ENCODE data around the gene KEL. TPM values are rescaled to one million over a fixed set of nuclear protein-coding genes. Genes with fewer than 3 reads are reported as not detected.
"Not testable (repeated sequence)": the region's sequence is repeated elsewhere in the genome, so short reads cannot be mapped to it uniquely, and the experiment has no call there.

Gene KEL
- total RNA-seq, 1 donor from 2014 or later, result 1.6 TPM

DNA sequence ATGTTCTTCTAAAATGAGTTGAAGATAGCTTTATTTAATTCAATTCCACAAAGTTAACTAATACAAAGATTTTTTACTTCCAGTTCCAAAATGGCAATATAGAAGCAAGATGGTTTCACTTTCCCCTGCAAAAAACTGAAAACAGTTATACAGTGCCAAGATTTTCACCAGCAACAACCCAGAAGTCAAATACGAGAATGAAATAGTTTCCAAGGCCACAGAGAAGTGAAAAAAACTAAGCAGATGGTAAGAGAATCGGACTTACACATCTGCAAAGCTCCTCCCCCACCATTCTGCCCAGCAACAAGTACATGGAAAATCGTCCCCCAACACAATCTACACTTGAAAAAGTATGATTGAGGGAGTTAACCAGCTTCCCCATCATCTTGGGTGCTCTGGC, 30.3 kb upstream of the KEL start:
- intact Hi-C loops (cut with DNase I), result no loop called here
- Histone ChIP-seq H3K27me3 (ENCODE audit: low read depth) (no peaks in the 10 kb centered on the region), H3K36me3 (no peaks in the 10 kb centered on the region), H3K9me3 (no peaks in the 10 kb centered on the region), H3K27ac (no peak overlapping the region), H3K4me3 (no peak overlapping the region), H3K4me1 (no peaks in the 10 kb centered on the region)
- DNase-seq (no peak), ATAC-seq (no peak)
- TF ChIP-seq, protein P1, sequence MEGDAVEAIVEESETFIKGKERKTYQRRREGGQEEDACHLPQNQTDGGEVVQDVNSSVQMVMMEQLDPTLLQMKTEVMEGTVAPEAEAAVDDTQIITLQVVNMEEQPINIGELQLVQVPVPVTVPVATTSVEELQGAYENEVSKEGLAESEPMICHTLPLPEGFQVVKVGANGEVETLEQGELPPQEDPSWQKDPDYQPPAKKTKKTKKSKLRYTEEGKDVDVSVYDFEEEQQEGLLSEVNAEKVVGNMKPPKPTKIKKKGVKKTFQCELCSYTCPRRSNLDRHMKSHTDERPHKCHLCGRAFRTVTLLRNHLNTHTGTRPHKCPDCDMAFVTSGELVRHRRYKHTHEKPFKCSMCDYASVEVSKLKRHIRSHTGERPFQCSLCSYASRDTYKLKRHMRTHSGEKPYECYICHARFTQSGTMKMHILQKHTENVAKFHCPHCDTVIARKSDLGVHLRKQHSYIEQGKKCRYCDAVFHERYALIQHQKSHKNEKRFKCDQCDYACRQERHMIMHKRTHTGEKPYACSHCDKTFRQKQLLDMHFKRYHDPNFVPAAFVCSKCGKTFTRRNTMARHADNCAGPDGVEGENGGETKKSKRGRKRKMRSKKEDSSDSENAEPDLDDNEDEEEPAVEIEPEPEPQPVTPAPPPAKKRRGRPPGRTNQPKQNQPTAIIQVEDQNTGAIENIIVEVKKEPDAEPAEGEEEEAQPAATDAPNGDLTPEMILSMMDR (IDR thresholded peaks at IDR 0.05), result no peak

DNA sequence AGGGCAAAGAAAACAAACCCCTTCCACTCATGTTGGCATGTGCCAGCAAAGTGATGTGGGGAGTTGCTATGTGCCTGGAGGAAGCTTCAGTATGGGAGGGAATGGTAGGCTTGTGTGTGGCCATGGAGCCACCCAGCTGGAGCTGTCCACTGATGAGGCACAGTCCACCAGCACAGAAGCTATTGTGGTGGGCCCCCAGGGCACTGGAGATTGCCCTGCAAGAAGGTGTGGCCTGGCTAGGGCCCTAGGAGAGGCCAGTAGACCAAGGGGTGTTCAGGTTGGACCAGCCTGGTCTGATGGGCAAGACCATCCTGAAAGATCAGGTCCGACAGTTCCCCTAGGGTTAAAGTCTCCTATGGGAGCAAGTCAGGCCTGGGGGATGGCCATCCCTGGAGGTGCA, 22.1 kb upstream of the KEL start:
- no peak overlapping the region for H3K27ac ChIP-seq
- H3K4me1 ChIP-seq, result no peaks in the 10 kb centered on the region
- H3K9me3 ChIP-seq, result no peaks in the 10 kb centered on the region
- TF ChIP-seq, protein P1 (IDR thresholded peaks at IDR 0.05), result no peak
- no peak overlapping the region for H3K4me3 ChIP-seq
- ATAC-seq (no peak), DNase-seq (no peak)
- intact Hi-C loops (cut with DNase I), result no loop called here
- no peaks in the 10 kb centered on the region for H3K27me3 ChIP-seq (ENCODE audit: low read depth)
- H3K36me3 ChIP-seq, result no peaks in the 10 kb centered on the region

DNA sequence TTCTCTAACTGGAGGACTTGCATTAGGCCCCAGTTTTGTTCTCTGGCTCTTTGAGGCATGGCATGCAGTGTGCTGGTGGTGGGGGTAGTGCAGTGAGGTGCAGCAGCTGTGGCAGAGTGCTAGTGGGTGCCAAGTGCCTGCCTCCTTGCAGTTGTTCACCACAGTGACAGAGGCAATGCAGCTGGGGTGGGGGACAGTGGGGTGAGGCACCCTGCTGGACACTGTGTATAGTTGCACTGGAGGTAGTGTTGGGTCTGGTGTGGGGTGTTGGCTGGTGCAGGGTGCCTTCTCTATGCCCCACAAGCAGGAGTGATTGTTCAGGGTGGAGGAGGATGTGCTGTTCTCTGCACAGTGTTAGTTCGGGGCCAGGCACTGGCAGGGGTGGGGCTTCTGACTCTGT, 21.7 kb upstream of the KEL start:
- ATAC-seq (peak in 1 of 2 donors; percentile 32), DNase-seq (no peak)
- Histone ChIP-seq H3K27ac (no peak overlapping the region), H3K27me3 (ENCODE audit: low read depth) (no peaks in the 10 kb centered on the region), H3K36me3 (no peaks in the 10 kb centered on the region), H3K4me3 (no peak overlapping the region), H3K4me1 (no peaks in the 10 kb centered on the region), H3K9me3 (no peaks in the 10 kb centered on the region)
- intact Hi-C loops (cut with DNase I), result no loop called here
- TF ChIP-seq, protein P1 (IDR thresholded peaks at IDR 0.05), result no peak

DNA sequence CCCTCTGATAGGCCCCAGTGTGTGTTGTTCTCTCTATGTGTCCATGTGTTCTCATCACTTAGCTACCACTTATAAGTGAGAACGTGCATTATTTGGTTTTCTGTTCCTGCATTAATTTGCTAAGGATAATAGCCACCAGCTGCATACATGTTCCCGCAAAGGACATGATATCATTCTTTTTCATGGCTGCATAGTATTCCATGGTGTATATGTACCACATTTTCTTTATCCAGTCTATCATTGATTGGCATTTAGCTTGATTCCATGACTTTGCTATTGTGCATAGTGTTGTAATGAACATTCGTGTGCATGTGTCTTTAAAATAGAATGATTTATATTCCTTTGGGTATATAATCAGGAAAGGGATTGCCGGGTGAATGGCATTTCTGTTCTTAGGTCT, 16.2 kb upstream of the KEL start:
- H3K4me1 ChIP-seq; intact Hi-C loops (cut with DNase I); H3K4me3 ChIP-seq; H3K9me3 ChIP-seq; ATAC-seq; H3K36me3 ChIP-seq; DNase-seq; H3K27ac ChIP-seq; H3K27me3 ChIP-seq (ENCODE audit: low read depth): not testable (repeated sequence)

DNA sequence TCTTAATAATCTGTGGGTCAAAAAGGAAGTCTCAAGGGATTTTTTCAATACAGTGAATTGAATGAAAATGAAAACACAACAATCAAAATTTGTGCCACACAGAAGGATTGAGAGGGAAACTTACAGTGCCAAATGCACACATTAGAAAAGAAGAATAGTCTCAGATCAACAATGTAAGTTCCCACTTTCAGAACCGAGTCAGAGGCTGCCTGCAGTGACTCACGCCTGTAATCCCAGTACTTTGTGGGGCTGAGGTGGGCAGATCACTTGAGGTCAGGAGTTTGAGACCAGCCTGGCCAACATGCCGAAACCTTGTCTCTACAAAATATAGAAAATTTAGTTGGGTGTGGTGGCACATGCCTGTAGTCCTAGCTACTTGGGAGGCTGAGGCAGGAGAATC, 12.5 kb upstream of the KEL start:
- Histone ChIP-seq H3K9me3 (no peaks in the 10 kb centered on the region), H3K4me1 (no peaks in the 10 kb centered on the region), H3K27me3 (ENCODE audit: low read depth) (no peaks in the 10 kb centered on the region), H3K4me3 (no peak overlapping the region), H3K27ac (no peak overlapping the region), H3K36me3 (no peaks in the 10 kb centered on the region)
- TF ChIP-seq, protein P1 (IDR thresholded peaks at IDR 0.05), result no peak
- intact Hi-C loops (cut with DNase I), result no loop called here
- DNase-seq, result no peak
- ATAC-seq, result no peak

DNA sequence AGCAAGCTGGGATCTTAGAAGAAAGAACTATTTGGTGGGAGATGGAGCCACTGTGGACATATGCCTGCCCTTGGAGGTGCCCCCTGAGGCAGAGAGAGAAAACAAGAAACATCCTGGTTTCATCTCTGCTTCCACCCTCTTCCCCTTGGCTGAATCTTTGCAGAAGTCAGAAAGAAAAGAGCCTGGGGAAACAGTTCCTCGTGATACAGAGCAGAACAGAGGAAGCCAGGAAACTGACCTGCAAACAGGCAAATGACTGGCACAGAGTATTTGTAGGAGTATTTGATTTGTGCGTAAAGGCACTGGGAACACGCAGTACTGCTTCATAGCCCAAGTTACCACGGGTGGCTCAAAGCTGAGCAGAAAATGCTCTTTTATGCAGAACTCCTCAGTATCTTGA, 7.0 kb upstream of the KEL start:
- no peak overlapping the region for H3K27ac ChIP-seq
- ATAC-seq (no peak), DNase-seq (no peak)
- TF ChIP-seq, protein P1 (IDR thresholded peaks at IDR 0.05), result no peak
- H3K36me3 ChIP-seq, result no peaks in the 10 kb centered on the region
- intact Hi-C loops (cut with DNase I), result no loop called here
- H3K4me1 ChIP-seq, result no peaks in the 10 kb centered on the region
- no peak overlapping the region for H3K4me3 ChIP-seq
- no peaks in the 10 kb centered on the region for H3K27me3 ChIP-seq (ENCODE audit: low read depth)
- no peaks in the 10 kb centered on the region for H3K9me3 ChIP-seq
